ENCODE results near the gene CRIM1. TPM values are rescaled to one million over a fixed set of nuclear protein-coding genes. Genes with fewer than 3 reads are reported as not detected.

Gene CRIM1
- polyA plus RNA-seq, 2 of the 4 experiments (the other 2 are of a cell fraction) = 127 to 208 TPM

- no peak for TF ChIP-seq ELK1 (IDR thresholded peaks at IDR 0.05; ENCODE audit: low read depth, low read length)
- TF ChIP-seq EHMT2 (IDR thresholded peaks at IDR 0.05; ENCODE audit: low read depth) = no peak
- no peak for TF ChIP-seq JUN (IDR thresholded peaks at IDR 0.05)
- no peak for TF ChIP-seq CBX8 (IDR thresholded peaks at IDR 0.05)
- no peak for TF ChIP-seq SMC3 (IDR thresholded peaks at IDR 0.05)
- TF ChIP-seq RNF2 (IDR thresholded peaks at IDR 0.05; ENCODE audit: borderline replicate concordance, low read depth) = no peak
Measured at GRCh38 chr2:36338827-36339145, 16.8 kb upstream of the CRIM1 start (continued).

- FAIRE-seq (no peak), ATAC-seq (0 out of 6 replicates have a peak, but pooled peaks of 1 of the 2 experiments have one; percentile 17), DNase-seq (ENCODE audit: low read depth in 1 of 2, low spot score in 1 of 2) (no peak)
- CTCF ChIA-PET = interaction anchor here (0.7 to 1.7 kb wide), 2 partner anchors 13 to 256 kb away, joined by 3 to 5 read pairs; no protein-coding TSS in a partner anchor
- H3K27ac ChIP-seq = peak overlapping the region; percentile 21 to 73; a peak in 5 of 6 replicates
- peaks cover 30% of the 10 kb centered on the region for H3K4me1 ChIP-seq
- peak overlapping the region; percentile 53 for H3K4me2 ChIP-seq
- H3K9me3 ChIP-seq = no peaks in the 10 kb centered on the region
- TF ChIP-seq CEBPB (IDR thresholded peaks at IDR 0.05) (peak in 1 of 2 experiments; percentile 17; a peak in 1 of 4 replicates), MAX (IDR thresholded peaks at IDR 0.05) (peak; percentile 23; the same call in 1 of the 2 replicates), EP300 (IDR thresholded peaks at IDR 0.05) (no peak)
- POLR2A ChIA-PET = no interaction called here
- H3K4me3 ChIP-seq = no peak overlapping the region
- 44% methylated on average over 6 of the region's 6 CpGs for WGBS (ENCODE audit: missing lambda C conversion rate)
Measured at GRCh38 chr2:36339607-36340218, 15.9 kb upstream of the CRIM1 start.

- 81% methylated on average over 3 of the region's 3 CpGs for WGBS (ENCODE audit: missing lambda C conversion rate)
- H3K4me2 ChIP-seq = no peak overlapping the region
- FAIRE-seq (peak; percentile 7), ATAC-seq (no peak), DNase-seq (ENCODE audit: low read depth in 1 of 2, low spot score in 1 of 2) (no peak)
- H3K4me1 ChIP-seq = peaks cover 21% of the 10 kb centered on the region
- ChIA-PET POLR2A (no interaction called here), CTCF (interaction anchor here (1.2 to 1.8 kb wide), 4 partner anchors 8 to 329 kb away, joined by 4 to 5 read pairs (median 4); no protein-coding TSS in a partner anchor)
- TF ChIP-seq PBX3 (IDR thresholded peaks at IDR 0.05) = no peak
- TF ChIP-seq NFE2L2 (conservative IDR thresholded peaks at IDR 0.05; ENCODE audit: low read length) = no peak
- TF ChIP-seq ATOH8 (CRISPR knock-in tag; IDR thresholded peaks at IDR 0.05; ENCODE audit: low read depth) = no peak
- TF ChIP-seq CTCF (IDR thresholded peaks at IDR 0.05) = no peak
- TF ChIP-seq PHF8 (IDR thresholded peaks at IDR 0.05; ENCODE audit: borderline replicate concordance, low read depth) = no peak
- TF ChIP-seq CHD2 (IDR thresholded peaks at IDR 0.05; ENCODE audit: low read length, partially characterized antibody) = no peak
- TF ChIP-seq E2F6 (IDR thresholded peaks at IDR 0.05; ENCODE audit: borderline replicate concordance, low read depth) = no peak
- no peak for TF ChIP-seq EHF (CRISPR knock-in tag; IDR thresholded peaks at IDR 0.05)
- H3K9me3 ChIP-seq = no peaks in the 10 kb centered on the region
- H3K4me3 ChIP-seq = no peak overlapping the region
- no peak overlapping the region for H3K27ac ChIP-seq
Measured at GRCh38 chr2:36343606-36344005, 12.0 kb upstream of the CRIM1 start.
